Measurements from ENCODE around the gene NKTR. TPM values are rescaled to one million over a fixed set of nuclear protein-coding genes. Genes with fewer than 3 reads are reported as not detected.

NKTR gene
- total RNA-seq, 1 experiment from 2014 or later, result 15.5 TPM

DNA sequence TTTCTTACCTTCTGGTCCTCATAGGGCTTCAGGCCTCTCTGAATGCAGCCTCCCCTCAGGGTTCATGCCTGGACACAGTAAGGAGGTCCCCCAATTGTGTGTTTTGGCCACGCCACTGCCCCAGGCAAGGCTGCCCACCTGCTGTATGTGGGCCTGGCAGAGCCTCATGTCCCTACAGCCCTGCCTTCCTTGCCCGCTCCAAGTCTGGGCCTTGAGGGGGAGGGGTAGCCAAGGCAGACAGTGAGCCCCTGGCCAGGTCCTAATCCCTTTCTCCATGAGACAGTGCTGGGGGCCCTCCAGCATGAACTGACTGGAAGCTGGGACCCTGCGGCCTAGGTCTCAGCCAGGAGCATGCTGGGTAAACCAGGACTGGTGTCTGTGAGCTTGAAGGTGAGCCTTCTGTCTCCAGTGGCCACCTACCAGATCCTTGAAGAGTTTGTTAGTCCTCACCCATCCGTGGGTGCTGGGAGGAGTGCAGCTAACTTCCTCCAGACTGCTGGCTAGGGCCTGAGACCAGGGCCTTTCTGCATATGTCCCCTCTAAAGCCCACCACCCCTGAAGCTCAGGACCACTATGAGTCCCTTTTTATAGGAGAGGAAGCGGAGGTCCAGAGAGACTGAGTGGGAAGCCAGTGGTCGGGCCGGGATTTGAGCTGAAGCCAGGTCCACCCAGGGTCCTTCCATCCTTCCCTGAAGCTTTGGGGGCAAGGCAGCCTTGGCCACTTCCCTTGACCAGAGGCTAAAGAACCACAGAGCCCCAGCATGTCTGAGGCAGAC lies 61.7 kb downstream of the NKTR start:
- no peak for DNase-seq (ENCODE audit: low read depth)

DNA sequence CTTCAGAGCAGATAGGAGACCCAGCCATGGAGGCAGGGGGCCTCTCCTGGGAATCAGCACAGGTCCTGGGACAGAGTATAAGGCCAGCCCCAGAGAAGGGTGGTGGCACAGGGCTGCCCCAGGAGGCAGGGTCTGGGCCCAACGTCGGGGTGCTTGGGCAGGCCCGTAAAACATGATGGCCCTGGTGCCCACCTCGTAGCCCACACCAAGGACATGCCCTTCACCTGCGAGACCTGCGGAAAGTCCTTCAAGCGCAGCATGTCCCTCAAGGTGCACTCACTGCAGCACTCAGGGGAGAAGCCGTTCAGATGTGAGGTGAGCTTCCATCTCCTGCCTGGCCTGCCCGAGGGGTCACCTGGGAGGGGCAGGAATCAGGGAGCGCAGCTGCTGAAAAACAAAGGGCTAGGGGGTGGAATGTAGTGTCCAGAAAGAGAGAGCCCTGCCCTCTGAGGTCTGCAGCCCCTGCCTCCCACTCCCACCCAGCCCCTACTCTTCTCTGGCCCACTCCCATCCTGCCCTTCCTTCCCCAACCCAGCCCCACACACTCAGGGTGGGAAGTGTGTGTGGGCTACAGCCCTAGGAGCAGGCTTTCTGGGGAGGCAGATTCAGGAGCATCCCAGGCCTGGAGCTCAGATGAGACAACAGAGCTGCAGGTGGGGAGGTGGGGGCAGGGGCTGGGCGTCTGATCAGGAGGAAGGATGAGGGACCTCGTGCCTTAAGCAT lies 62.5 kb downstream of the NKTR start:
- no peak for DNase-seq (ENCODE audit: low read depth)

DNA sequence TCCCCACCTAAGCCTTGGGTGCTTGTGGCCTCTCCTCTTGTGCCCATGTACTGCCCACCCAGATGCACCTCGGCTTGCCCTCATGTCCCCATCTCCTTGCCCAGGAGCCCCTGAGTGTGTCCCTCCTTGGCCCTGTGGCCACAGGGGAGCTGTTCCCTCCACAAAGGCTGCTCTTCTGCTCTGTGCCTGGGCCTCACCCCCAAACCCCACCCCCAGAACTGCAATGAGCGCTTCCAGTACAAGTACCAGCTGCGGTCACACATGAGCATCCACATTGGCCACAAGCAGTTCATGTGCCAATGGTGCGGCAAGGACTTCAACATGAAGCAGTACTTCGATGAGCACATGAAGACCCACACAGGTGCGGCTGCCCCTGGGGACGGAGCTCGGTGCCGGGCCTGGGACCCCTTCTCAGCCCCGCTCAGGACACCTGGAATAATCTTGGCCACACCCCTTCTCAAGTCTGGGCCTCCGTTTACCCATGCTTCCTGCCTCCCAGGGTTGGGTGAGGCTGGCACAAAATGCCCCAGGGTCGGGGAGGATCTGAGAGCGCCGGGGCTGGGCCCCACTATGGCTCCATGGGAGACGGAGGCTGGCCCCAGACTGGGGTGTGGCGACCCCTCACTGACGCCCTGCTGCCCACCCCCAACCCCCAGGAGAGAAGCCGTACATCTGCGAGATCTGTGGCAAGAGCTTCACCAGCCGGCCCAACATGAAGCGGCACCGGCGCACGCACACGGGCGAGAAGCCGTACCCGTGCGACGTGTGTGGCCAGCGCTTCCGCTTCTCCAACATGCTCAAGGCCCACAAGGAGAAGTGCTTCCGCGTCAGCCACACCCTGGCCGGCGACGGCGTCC lies 63.3 kb downstream of the NKTR start:
- no peak for DNase-seq (ENCODE audit: low read depth)

DNA sequence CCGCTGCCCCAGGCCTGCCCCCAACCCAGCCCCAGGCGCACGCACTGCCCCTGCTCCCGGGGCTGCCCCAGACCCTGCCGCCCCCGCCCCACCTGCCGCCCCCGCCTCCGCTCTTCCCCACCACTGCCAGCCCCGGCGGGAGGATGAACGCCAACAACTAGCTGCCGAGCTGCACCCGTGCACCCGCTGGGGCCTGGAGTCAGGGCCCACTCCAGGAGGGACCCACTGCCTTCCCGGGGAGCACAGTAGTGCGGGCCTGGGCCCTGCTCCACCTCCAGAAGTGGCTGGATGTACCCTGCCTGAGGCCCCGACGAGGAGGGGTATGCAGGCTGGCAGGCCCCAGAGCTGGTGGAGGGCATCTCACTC lies 63.9 kb downstream of the NKTR start:
- DNase-seq (ENCODE audit: low read depth), result no peak

DNA sequence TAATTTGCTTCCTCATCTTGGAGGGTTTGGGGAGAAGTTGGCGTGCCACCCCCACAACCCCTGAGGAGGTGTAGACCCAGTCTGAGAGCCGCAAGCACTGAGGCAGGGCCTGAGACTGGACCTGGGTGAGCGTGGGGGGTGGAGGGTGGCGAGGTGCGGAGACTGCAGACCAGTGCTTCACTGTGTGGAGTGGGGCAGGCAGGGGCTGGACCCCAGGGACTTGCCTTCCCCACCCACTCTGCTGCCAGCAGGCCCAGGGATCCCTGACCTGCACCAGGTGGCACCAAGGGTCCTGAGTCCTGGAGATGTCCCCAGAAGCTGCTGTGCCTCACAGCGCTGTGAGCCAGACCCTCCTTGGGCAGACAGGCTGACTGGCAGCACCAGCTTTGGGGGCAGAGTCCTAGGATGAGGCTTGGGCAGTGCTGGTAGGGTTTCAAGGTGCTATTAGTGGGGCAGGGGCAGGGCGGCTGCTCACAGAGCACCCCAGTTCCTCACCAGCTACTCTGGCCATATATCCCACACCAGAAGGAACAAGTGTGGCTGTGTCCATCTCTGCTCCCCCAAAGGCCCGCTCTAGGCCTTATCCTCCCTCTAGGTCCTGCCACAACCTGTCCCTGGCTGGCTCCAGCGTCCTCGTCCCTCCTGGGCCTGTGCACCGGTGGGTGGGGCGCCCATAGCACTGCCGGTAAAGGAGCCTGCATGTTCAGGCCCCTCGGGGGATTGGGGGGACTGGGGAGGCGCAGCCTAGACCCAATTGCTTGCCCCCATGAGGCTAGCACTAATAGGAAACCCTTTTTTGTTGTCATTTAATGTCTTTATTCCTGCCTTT lies 64.8 kb downstream of the NKTR start:
- no peak for DNase-seq (ENCODE audit: low read depth)

DNA sequence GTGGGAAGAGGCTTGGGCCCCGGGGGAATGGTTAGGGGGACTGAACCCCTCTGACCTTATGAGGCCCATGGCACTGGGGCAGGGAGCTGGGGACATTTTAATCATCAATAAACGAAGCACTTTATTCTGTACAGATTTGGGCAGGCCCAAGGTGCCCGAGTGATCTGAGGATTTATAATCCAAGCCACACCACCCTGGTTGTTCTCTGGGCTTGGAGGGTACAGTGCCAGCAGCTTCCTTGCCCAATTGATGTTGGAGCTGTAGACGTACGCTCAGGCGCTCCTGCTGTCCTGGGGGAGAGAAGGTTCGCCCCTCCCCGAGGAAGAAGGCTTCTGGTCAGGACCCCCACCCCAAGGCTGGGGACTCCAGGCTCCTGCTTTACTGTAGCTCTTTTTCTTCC lies 65.5 kb downstream of the NKTR start:
- DNase-seq (ENCODE audit: low read depth), result no peak

DNA sequence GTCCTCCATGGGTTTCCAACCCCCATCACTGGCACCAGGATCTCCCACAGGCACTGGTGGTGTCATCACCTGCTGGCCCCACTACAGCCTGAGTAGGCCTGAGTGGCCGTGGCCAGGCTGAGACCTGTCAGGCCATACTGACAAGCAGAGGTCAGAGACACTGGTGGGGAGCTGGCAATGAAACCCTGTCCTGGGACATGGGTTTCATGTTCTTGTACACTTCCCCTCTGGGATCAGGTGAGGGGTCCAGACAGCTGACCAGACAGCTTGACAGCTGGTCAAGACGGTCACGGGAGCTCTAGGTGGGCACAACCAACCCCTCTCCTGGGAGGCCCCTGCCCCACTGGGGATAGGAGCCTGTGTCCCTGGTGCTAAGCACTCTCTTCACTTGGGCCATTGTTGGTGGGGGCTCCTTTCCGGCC lies 66.1 kb downstream of the NKTR start:
- no peak for DNase-seq (ENCODE audit: low read depth)

DNA sequence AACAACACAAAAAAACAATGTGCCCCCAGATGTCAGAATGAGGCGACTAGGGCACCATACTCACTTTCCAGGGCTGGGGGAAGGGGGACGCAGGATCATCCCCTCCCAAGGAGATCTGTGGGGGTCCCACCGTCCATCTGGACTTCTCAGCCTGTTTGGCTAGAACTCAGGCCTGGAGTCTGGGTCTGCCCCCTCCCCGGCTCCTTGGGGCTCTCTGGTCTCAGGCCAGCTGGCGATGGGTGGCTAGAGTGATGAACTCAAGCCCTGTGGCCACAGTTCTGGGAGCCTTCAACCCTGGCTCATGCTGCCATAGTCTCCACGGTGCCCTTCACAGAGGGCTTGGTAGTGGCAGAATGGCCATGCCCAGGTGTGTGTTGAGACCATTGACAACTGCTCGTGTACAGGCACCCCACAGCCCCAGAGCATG lies 66.6 kb downstream of the NKTR start:
- no peak for DNase-seq (ENCODE audit: low read depth)

DNA sequence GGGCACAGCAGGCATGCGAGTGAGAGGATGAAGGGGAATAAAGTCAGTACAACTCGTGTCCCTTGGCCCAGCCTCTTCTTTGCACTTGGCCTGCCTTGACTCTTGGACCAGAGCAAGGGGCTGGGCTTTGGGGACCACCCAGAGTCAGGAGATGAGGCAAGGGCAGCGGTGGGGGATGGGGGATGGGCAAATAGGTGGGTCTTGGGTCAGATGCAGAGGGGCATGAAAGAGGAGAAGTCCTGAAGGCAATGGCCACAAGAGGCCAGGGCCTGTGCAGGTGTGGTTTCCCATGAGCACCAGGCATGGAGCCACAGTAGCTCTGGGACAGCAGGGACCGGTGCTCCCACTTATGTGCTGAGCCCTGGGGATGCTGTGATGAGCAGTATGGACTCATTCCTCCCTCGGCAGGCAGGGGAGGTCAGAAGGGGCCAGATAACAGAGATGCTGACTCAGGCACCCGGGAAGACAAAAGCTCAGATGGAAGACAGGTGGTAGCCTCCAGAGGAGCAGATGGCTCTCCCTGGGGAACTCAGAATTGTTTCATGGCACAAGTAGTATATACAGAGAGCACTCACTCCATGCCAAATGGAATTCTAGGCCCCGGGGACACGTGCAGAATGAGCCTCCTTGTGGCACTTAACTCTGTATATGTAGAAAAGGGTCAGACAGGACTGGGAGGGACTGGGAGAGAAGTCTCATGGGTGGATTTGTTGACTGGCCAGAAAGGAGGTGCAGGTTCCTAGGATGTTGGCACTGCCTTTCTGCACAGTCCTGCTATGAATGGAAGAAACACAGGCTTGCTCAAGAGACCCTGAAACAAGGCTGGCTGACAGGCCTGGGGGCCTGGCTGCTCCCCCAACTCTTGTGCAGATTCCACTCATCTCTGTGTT lies 67.3 kb downstream of the NKTR start:
- DNase-seq (ENCODE audit: low read depth), result no peak

DNA sequence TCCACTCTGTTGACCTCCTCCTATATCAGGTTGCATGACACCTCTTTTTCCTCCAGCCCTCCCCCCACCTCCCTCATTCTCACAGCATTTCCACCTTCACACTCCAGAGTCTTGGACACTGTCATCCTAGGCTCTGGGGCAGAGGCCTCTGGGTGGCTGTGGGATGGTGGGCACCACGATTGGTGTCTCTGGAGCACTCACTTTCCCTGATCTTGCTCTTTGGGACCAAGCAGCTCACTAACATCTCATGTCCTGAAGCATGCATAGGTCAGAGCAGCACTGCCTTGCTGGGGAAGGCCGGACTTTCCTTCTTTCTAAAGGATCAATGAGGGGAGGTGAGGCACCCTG lies 67.9 kb downstream of the NKTR start:
- no peak for DNase-seq (ENCODE audit: low read depth)

DNA sequence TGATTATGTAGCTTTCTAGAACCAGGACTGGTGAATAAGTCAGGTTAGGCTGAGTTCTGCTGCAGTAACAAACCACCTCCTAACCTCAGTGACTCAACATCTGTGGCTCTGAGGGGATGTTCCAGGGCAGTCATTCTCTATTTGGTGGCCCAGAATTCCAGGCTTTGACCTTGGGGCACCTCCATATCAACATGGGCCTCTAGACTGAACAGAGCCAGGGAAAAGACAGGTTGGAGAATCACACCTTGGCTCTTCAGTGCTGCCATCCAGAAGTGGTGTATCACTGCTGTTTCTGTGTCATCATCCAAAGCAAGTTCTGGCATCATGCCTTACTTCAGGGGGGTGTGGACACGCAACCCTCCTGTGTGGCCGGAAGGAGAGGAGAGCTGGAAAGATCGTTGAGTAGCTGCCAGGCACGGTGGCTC lies 68.3 kb downstream of the NKTR start:
- no peak for DNase-seq (ENCODE audit: low read depth)

DNA sequence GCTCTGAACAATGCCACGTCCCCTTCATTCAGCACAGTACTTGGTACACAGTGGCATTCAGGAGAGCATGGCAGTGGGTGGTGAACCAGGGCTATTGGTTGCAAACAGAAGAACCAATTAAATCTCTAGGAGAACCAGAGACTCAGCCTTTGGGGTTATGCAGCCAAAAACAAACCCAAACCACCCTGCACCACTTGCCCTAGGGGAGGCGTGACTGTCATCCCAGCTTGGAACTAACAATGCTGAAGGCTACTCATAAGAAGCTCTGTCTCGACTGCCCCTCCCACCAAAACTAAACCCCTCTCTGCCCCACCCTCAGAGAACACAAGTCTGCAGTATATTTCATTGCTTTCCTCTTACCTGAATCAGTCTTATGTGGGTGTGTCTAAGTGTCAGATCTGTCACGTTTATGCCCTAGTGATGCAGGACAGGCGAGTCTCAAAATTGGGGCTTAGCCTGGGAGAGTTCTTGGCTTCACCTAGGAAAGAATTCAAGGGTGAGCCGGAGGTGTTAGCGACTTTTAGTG lies 69.6 kb downstream of the NKTR start:
- no peak for DNase-seq (ENCODE audit: low read depth)

DNA sequence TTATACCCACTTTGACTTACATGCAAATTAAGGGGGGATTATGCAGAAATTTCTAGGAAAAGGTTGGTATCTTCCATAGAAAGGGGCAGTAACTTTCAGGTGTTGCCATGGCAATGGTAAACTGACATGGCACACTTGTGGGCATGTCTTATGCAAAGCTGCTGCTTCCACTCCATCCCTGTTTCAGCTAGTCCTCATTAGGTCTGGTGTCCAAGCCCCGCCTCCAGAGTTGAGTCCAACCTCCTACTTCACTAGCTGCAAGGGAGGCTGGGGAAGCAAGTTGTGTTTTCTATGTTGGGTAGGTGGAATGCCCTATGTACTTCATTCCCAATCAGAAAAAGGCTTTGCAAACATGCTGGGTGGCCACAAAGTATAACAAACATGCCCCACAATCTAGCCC lies 70.2 kb downstream of the NKTR start:
- DNase-seq (ENCODE audit: low read depth), result no peak

DNA sequence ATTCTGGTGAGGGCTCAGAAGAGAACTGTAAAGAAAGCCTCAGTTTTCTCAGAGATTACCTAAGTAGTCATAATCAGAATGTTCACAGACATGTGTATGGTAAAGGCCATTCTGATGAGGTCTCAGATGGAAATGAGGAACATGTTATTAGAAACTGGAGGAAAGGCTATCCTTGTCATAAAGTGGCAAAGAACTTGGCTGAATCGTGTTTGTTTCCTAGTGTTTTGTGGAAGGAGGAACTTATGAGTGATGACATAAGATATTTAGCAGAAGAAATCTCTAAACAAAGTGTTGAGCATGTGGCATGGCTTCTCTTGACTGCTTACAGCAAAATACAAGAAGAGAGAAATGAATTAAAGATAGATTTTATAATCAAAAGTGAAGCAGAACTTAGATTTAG lies 72.0 kb downstream of the NKTR start:
- DNase-seq (ENCODE audit: low read depth), result no peak

DNA sequence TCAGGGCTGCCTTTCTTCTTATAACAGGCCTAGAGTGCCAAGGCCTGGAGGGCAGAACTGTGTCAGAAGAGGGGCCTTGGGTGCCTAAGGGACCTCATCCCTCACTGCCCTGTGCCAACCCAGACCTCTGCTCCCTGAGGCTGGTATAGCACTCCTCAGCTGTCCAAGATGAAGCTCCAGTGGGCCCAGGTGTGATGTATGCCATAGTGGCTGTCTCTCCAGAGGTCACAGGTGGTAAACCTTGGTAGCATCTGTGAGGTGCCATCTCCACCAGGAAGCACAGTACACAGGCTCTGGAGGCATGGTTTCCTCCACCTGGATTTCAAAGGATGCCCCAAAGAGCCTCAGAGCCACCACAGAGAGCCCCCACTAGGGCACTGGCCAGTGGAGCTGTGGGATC lies 72.6 kb downstream of the NKTR start:
- DNase-seq (ENCODE audit: low read depth), result no peak

DNA sequence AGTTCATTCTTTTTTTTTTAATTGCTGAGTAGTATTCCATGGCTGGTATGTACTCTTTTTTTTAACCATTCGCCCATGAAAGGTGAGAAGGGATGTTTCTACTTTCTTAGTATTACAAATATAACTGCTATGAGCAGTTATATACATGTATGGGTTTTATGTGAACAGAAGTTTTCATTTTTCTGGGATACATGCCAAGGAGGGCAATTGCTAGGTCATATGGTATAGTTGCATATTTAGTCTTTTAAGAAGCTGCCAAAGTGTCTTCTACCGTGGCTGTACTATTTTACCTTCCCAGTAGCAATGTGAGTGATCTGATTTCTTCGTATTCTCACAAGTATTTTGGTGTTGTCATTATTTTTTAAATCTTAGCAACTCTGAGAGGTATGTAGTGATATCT lies 73.7 kb downstream of the NKTR start:
- DNase-seq (ENCODE audit: low read depth), result no peak

DNA sequence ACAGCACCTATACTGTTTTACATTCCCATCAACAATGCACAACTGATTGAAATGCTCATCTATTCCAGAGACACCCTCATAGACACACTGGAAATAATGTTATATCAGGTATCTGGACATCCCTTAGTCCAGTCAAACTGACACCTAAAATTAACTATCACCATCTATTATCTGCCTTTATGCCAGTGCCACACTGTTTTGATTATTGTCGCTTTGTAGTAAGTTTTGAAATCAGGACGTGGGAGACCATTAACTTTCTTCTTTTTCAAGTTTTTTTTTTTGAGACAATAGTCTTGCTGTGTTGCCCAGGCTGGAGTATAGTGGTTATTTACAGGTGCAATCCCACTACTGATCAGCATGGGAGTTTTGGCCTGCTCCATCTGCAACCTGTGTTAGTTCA lies 75.4 kb downstream of the NKTR start:
- no peak for DNase-seq (ENCODE audit: low read depth)

DNA sequence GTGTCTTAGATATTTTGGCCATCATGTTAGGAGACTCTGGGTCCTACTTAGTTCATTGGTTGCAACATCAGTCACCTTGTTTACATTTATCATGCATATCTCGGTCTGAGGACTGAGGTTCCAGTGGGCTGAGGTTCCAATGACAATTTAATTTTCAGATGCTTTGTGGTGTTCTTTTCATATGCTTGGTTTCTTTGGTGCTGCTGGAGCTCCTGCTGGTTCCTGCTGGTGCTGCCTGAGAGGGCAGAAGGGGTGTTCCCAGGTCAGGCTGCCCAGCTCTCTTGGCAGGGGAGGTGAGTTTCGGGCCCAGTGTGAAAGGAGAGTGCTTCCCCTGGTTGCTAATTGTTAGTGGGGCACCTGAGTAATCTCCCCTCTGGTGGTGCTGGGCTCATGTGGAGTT lies 78.0 kb downstream of the NKTR start:
- no peak for DNase-seq (ENCODE audit: low read depth)

DNA sequence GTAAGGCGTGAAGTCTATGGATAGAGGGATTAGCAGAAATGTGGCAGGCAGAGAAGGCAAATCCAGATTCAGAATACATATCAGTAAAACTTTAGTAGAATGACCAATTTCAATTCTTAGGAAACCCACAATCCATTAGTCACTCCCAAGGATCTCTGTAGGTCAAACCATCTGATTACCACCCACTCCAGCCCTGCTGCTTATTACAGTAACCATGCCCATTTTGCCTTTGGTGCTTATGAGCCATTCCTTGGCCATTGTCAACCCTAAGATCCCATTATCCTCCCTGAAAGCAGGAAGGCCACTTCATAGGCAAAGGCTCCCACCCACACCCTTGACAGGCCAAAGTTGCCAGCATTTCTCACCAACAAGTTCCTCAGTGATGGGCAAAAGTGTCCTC lies 79.8 kb downstream of the NKTR start:
- DNase-seq (ENCODE audit: low read depth), result no peak

DNA sequence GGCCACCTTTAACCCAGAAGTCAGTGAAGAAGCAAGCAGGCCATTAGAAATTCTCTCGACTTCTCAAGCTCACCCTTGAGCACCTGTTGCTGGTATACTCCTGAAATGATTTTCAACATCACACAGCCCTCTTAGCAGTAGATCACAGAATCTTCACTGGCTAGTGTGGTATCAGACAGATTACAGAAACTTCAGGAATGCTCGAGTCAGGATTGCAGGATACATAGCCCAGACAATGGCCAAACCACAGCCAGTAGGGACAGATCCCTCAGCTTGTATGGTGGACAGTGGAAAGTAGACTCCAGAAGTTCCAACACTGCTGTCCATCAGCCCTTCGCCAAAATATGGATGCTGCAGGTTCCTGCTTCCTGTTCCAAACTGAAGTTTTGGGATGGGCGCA lies 80.3 kb downstream of the NKTR start:
- DNase-seq (ENCODE audit: low read depth), result no peak

Measured in Daoy (cell line).